OCI-LY7 (cell line): ENCODE measurements around the gene AASDHPPT. TPM values are rescaled to one million over a fixed set of nuclear protein-coding genes. Genes with fewer than 3 reads are reported as not detected.

ENCODE experiments used
- BruUV-seq: library from RNA; stranded (reverse); fragments of 400-500 nt; replicated peaks from 2 replicates; lab custom pipeline; 2021; lab: Mats Ljungman, UMichigan
- CTCF ChIA-PET: fragments of 300-600 bp; sonication (Branson Sonifier 250); formaldehyde crosslinking; loops from one replicate; lab custom pipeline; 2022; ENCODE audit warnings: antibody characterized with exemption; ENCODE audit not compliant: unreplicated experiment; lab: Charles Lee
- POLR2A ChIA-PET: fragments of 300-600 bp; sonication (Branson Sonifier 250); formaldehyde crosslinking; loops from one replicate; lab custom pipeline; 2022; ENCODE audit warnings: antibody characterized with exemption; lab: Charles Lee
- DNase-seq: peaks from one replicate; pipeline ENCODE4 v3.0.0-alpha.2; 2015; ENCODE audit warnings: low spot score
- H2AFZ ChIP-seq: fragments of 200-600 bp; sonication (generic), shearing (Covaris generic); 2 replicates; pipeline ENCODE4 v1.6.1; 2014; ENCODE audit warnings: mild to moderate bottlenecking, antibody characterized with exemption, low read length, moderate library complexity
- H3K27ac ChIP-seq: fragments of 200-600 bp; sonication (generic); 2 replicates; pipeline ENCODE4 v1.5.1; 2014; ENCODE audit warnings: mixed run types, low read depth, mild to moderate bottlenecking, moderate library complexity, low read length, inconsistent platforms; ENCODE audit not compliant: poor library complexity, severe bottlenecking
- H3K36me3 ChIP-seq: fragments of 200-600 bp; sonication (generic); 2 replicates; pipeline ENCODE4 v1.6.1; 2014; ENCODE audit warnings: mild to moderate bottlenecking, antibody characterized with exemption, low read length, moderate library complexity, mixed read lengths; ENCODE audit not compliant: insufficient read depth
- H3K4me1 ChIP-seq: fragments of 200-600 bp; sonication (generic); 2 replicates; pipeline ENCODE4 v1.5.1; 2014; ENCODE audit warnings: mild to moderate bottlenecking, low read length; ENCODE audit not compliant: insufficient read depth, poor library complexity, severe bottlenecking
- H3K4me2 ChIP-seq: fragments of 200-600 bp; sonication (generic); 2 replicates; pipeline ENCODE4 v1.6.1; 2014; ENCODE audit warnings: mild to moderate bottlenecking, low read length
- H3K4me3 ChIP-seq: fragments of 200-600 bp; sonication (generic); 2 replicates; pipeline ENCODE4 v1.5.1; 2014; ENCODE audit warnings: mild to moderate bottlenecking, low read depth, low read length; ENCODE audit not compliant: poor library complexity, severe bottlenecking
- H3K79me2 ChIP-seq: fragments of 200-600 bp; sonication (generic); 2 replicates; pipeline ENCODE4 v1.6.1; 2016; ENCODE audit warnings: low read depth, mild to moderate bottlenecking, low read length, moderate library complexity, mixed read lengths; ENCODE audit not compliant: insufficient read depth
- H3K9me2 ChIP-seq: fragments of 200-600 bp; sonication (generic); 2 replicates; pipeline ENCODE4 v1.6.1; 2016; ENCODE audit warnings: mild to moderate bottlenecking, low read length, mixed read lengths; ENCODE audit not compliant: insufficient read depth
- H3K9me3 ChIP-seq: fragments of 200-600 bp; sonication (generic); 2 replicates; pipeline ENCODE4 v1.6.1; 2014; ENCODE audit warnings: mild to moderate bottlenecking, mixed run types, low read length, mixed read lengths
- H4K20me1 ChIP-seq: fragments of 200-600 bp; sonication (generic); 2 replicates; pipeline ENCODE4 v1.6.1; 2014; ENCODE audit warnings: mild to moderate bottlenecking, antibody characterized with exemption, low read length, moderate library complexity, mixed read lengths; ENCODE audit not compliant: insufficient read depth
- EZH2phosphoT487 ChIP-seq: fragments of 200-600 bp; sonication (generic); IDR thresholded peaks from 2 replicates; pipeline ENCODE4 v1.6.1; 2018; ENCODE audit warnings: low read depth, borderline replicate concordance, mild to moderate bottlenecking, mixed run types, antibody characterized with exemption, low read length, moderate library complexity, mixed read lengths
- intact Hi-C: fragments of 100-400 bp; cut with micrococcal nuclease; formaldehyde crosslinking; loops from one replicate; pipeline ENCODE4 v1.10.0; 2022; ENCODE audit not compliant: unreplicated experiment
- total RNA-seq, 2 experiments: library from RNA; depleted of rRNA in 1 of 2; stranded (reverse); fragments of >200 nt in 1 of 2; shearing (Covaris generic) in 1 of 2; gene quantifications; 2 replicates each; pipeline ENCODE4 v1.2.3, GENCODE V29; 2014 to 2022
- TF ChIP-seq, protein P1 (sequence below): fragments of 200-600 bp; sonication (generic); conservative IDR thresholded peaks from 2 replicates; pipeline ENCODE4 v1.5.1; 2014; ENCODE audit warnings: mild to moderate bottlenecking, antibody characterized with exemption, low read length, moderate library complexity, mixed read lengths

Gene AASDHPPT
- total RNA-seq, 2 experiments from 2014 or later = 49.5 to 51.1 TPM

- no peak for TF ChIP-seq EZH2phosphoT487
- TF ChIP-seq, protein P1, sequence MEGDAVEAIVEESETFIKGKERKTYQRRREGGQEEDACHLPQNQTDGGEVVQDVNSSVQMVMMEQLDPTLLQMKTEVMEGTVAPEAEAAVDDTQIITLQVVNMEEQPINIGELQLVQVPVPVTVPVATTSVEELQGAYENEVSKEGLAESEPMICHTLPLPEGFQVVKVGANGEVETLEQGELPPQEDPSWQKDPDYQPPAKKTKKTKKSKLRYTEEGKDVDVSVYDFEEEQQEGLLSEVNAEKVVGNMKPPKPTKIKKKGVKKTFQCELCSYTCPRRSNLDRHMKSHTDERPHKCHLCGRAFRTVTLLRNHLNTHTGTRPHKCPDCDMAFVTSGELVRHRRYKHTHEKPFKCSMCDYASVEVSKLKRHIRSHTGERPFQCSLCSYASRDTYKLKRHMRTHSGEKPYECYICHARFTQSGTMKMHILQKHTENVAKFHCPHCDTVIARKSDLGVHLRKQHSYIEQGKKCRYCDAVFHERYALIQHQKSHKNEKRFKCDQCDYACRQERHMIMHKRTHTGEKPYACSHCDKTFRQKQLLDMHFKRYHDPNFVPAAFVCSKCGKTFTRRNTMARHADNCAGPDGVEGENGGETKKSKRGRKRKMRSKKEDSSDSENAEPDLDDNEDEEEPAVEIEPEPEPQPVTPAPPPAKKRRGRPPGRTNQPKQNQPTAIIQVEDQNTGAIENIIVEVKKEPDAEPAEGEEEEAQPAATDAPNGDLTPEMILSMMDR = peak; percentile 96
- no peaks in the 10 kb centered on the region for H3K9me2 ChIP-seq
- no peak overlapping the region for H3K27ac ChIP-seq
- BruUV-seq = no TSS peak
- no peaks in the 10 kb centered on the region for H3K9me3 ChIP-seq
- ChIA-PET CTCF (interaction anchor here (0.5 kb wide), 1 partner anchor 11 kb away, joined by 4 read pairs; the partner anchor contains the start of gene KBTBD3), POLR2A (no interaction called here)
- H4K20me1 ChIP-seq = peaks cover 27% of the 10 kb centered on the region; the same call in 1 of the 2 replicates
- intact Hi-C loops = no loop called here
- DNase-seq = peak; percentile 42
- H3K4me3 ChIP-seq = no peak overlapping the region
- H3K79me2 ChIP-seq = peaks cover 84% of the 10 kb centered on the region
- H2AFZ ChIP-seq = no peak overlapping the region
- no peaks in the 10 kb centered on the region for H3K4me1 ChIP-seq
- peaks cover 94% of the 10 kb centered on the region for H3K36me3 ChIP-seq
- H3K4me2 ChIP-seq = no peak overlapping the region
These were observed 10.5 kb downstream of the AASDHPPT start for GRCh38 chr11:106087815-106088435.

DNA sequence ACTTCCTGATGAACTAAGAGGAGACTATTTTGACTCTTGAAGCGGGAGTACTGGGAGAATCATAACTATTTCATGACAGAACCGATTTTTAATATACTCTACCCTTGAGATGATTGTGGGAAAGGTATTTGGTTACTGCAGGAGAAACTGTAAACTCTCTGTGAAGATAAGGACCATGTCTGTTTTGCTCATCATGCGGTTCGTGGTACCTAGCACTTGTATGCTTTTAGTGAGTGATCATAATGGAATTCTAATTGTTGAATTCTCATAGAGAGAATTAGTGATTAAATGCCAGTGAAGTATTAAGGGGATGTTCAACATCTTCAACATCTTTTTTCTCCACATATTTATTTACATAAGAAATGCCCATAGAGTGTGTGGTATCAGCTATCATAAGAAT, 11.4 kb downstream of the AASDHPPT start:
- H3K27ac ChIP-seq = no peak overlapping the region
- intact Hi-C loops = no loop called here
- TF ChIP-seq, protein P1 = no peak
- H3K4me2 ChIP-seq = no peak overlapping the region
- ChIA-PET POLR2A (interaction anchor here (1.0 kb wide), 1 partner anchor 8 kb away, joined by 3 read pairs; no protein-coding TSS in a partner anchor), CTCF (no interaction called here)
- no peaks in the 10 kb centered on the region for H3K9me2 ChIP-seq
- no peak overlapping the region for H2AFZ ChIP-seq
- H3K79me2 ChIP-seq = peaks cover 75% of the 10 kb centered on the region
- BruUV-seq = no TSS peak
- H3K36me3 ChIP-seq = peaks cover 95% of the 10 kb centered on the region
- H3K9me3 ChIP-seq = no peaks in the 10 kb centered on the region
- H3K4me3 ChIP-seq = no peak overlapping the region
- peaks cover 24% of the 10 kb centered on the region; the same call in 1 of the 2 replicates for H4K20me1 ChIP-seq
- H3K4me1 ChIP-seq = no peaks in the 10 kb centered on the region
- no peak for DNase-seq

DNA sequence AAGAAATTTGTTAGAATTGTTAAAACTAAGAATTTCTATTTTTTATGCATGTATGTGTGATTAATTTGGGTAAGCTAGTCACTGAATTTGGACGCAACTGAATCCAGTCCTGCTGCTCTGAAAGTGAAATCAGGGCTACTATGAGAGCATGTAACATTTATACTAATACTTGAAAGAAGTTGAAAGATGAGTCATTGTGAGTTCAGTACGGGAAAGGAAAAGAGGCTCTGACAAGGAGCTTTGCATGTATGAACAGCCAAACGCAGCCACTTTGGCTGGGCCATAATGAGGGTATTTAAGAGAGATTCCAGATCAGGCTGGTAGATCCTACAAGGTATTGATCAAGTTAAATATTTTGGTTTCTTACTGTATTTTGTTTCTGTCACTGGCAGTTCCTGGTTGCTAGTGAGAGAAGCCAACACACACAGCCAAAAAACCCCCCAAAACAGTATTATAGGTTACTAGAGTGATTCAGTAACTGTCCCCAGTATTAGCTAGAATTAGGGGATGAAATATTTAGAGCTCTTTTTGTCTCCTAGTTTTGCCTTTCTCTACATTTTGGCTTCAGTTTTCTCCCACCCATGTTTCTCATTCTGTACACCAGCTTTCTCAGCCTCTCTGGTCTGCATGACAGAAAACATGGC, 14.1 kb downstream of the AASDHPPT start:
- no peak overlapping the region for H2AFZ ChIP-seq
- TF ChIP-seq, protein P1 = no peak
- TF ChIP-seq EZH2phosphoT487 = no peak
- peaks cover 50% of the 10 kb centered on the region for H3K79me2 ChIP-seq
- no peak overlapping the region for H3K27ac ChIP-seq
- intact Hi-C loops = no loop called here
- no peaks in the 10 kb centered on the region for H3K9me2 ChIP-seq
- H3K4me3 ChIP-seq = no peak overlapping the region
- H3K36me3 ChIP-seq = peaks cover 99% of the 10 kb centered on the region
- POLR2A ChIA-PET = interaction anchor here (0.7 to 2.3 kb wide), 3 partner anchors 9 to 416 kb away, joined by 3 to 14 read pairs (median 8); partner anchors contain the start of genes AASDHPPT and KBTBD3
- H4K20me1 ChIP-seq = peaks cover 27% of the 10 kb centered on the region
- DNase-seq = no peak
- CTCF ChIA-PET = no interaction called here
- H3K9me3 ChIP-seq = no peaks in the 10 kb centered on the region
- BruUV-seq = no TSS peak
- no peak overlapping the region for H3K4me2 ChIP-seq
- no peaks in the 10 kb centered on the region for H3K4me1 ChIP-seq
